ENCODE results near the gene NPBWR2.

NPBWR2 gene

DNA sequence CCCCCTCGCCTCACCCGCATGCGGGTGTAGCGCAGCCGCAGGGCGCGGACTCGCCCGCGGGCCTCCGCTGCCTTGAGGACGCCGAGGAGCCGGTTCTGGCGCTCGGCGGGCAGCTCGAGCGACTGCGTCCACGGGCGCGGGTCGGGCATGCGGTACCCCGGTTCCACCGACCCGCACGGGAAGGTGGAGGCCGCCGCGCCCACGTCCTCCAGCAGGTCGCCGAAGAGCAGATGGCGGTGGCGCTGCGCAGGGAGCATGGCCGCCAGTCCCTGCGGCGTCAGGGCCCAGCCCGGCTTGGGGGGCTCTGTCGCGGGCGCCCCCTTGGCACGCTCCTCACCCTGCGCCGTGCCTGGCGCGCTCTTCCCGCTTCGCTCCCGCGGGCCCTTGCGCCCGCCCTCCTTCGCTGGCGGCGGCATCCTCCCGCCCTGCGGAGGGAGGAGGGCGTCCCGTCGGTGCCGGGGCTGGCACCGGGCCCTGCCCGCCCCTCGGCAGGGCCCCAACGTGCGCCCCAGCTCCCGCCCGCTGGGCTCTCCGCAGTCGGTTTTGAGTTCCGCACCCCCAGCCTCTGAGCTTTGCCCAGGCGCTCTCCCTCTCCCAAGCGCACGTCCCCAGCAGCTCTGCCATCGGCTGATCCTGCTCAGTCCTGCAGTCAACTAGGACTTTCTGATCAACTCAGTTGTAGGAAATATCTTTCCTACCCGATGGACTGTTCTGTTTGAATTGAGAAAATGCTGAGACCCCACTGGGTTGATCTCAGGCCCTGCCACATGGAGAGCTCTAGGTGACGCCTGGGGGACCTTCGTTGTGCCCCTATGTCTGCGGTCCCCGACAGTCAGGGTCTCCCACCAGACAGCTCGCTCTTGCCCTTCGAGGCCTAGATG lies 23.3 kb downstream of the NPBWR2 start, which contains the start of gene LKAAEAR1:
TSS of gene LKAAEAR1 (minus strand) at position 595 of the 881 bp plus-strand sequence. CDS start at position 416, 179 bp downstream.
- peak; percentile 76 for DNase-seq (ENCODE audit: low spot score)

DNA sequence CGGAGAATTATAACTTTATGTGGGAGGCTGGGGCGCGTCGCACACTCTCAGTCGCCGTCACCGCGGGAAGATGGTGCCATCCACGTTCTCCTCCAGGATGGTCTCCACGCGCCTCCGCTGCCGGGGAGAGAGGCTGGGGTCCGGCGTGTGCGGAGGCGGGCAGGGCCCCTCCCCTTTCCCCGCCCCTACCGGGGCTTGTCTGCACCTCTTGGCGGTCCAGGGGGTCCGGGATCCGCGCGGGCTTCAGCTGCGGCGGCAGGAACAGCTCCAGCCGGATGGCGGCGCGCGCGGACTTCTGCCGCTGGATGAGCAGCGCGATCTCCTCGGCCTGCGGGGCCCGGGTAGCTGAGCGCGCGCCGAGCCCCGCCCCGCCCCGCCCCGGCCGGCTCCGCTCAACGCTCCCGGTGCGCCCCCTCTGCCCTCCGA lies 24.0 kb downstream of the NPBWR2 start:
- DNase-seq (ENCODE audit: low spot score): peak; percentile 95

DNA sequence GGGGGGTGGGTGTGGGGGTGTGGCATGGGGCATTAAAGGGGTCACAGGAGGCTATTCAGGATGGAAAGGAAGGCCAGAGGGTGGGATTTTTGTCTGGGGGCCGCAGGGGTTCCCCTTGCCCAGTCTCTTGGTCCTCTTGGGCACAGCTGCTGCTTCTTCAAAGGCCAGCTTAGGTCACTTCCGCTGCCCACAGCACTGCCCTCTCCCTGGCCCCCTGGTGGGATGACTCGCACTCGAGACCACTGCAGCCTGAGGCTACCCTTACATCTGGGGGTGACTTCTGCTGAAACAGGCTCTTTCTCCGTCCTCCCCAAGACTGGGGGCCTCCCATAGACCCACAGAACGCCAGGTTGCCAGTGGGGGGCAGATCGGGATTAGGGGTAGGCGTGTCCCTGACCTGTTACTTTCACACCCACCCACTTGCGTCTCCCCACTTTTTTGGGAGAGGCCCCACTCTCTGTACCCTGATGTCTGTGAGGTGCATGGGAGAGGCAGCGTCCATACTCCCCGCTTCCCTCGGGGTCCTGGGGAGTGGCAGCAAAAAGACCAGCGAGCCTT lies 24.5 kb downstream of the NPBWR2 start:
- no peak for DNase-seq (ENCODE audit: low spot score)

DNA sequence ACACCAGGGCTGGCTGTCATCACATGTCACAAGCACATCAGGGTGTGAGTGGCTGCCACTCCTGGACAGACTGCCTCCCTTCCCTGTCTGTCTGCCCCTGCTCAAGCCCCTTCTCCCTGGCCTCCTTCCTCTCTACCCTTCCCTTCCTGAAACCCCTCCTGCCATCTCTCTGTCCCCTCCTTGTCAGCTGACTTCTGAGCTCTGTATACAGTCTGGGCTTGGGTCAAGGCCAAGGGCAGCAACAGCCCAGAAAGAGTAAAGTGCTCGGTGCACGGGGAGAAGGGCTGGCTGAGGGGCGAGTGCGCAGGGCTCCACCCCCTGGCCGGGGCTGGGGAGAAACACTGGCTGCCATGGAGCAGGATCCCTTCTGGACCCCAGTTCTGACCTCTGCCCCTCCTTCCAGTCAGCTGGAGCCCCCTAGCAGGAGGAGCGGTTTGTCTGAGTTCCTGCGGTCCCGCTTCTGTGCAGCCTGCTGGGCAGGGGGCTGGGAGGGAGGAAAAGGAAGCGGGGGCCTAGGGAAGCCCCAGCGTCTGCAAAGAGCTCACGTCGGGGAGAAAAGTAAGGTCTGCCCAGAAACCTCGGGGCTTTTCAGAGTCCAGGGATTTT lies 25.1 kb downstream of the NPBWR2 start:
- DNase-seq (ENCODE audit: low spot score): no peak

DNA sequence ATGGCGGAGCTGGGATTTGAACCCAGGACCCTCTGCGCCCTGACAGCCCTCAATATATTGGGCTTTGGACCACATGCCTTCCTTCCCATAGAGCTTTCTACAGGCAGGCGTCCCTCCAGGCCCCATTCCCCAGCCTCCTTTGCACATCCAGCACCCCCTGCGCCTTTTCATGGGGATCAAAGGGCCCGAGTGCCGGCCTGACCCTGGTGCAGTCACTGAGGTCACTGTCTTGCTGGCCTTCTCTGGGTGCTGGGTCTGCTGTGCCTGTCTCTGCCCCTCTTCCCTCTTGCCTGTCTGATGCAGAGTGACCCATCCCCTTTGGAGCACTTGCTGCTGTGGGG lies 25.8 kb downstream of the NPBWR2 start:
- DNase-seq (ENCODE audit: low spot score): no peak

DNA sequence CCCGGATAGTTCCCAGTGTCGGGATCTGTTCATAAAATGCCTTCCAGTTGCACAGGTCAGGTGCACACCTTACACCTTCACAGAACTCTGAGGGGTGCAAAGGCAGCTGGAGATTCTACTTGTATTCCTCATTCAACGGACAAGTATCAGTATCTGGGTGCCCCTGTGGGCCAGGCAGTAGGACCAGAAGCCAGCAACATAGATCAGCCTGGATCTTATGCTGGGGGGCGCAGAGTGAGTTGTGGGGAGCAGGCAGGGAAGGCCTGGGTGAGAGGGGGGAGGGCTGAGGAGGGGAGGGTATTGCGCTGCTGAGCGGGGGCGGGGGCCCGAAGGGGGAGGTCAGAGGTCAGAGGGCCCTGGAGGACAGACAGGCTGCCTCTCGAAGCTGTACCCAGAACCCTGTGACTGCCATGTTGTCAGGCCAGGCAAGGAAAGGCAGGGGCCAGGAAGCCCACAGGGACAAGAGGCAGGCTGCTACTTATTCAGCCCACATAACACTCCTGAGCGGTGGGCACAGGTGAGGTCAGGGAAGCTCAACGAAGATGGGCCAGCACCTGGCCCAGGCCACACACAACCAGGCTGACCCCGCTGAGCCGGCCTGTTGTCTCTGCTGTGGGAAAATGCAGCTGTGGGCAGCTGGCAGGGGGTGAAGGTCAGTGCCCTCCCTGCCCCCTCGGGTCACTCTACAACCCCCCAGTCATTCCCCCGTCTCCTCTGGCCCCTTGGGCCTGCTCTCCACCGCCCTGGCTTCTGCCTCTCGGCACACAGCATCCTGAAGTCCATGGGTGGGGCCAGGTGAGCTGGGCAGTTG lies 26.3 kb downstream of the NPBWR2 start:
- DNase-seq (ENCODE audit: low spot score): no peak

DNA sequence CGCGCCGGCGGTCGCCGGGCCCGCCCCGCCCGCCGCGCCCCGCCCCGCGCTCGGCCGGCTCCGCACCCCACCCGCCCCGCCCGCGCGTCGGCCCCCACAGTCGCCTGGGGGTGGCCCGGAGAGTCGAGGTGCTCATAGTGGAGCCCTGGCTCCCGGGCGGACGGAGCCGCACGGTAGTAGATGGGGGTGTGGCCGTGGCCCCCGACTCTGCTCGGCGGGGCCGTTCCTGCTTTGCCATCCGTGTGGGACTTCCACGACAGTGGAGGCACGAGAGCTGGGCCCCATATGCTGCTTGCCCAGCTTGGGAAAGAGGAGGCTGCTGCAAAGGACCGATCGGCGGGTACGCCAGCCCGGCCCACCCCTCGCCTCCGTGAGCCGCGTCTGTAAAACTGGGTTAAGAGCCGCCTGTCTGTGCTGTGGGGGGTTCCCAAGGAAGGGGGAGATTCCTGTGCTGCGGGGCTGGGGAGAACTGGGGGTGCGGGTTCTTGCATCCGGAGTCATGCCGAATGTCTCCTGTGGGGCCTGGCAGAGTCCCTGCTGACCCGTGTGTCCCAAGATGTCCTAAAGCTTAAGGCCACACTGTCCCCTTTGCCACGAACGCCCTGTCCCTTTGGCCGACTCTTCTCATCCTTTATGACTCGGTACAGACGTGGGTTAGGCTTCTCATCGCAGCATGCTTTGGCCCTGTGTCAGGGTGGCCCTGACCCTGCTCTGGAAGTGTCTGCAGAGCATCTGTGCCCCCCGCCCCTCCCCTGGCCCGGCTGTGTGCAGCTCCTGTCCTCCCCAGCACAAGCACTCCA lies 27.2 kb downstream of the NPBWR2 start, which contains the start of gene OPRL1:
TSS of gene OPRL1 (plus strand) at position 70 of the 800 bp plus-strand sequence. CDS start 12,639 bp downstream, outside the sequence.
- no peak for DNase-seq (ENCODE audit: low spot score)

DNA sequence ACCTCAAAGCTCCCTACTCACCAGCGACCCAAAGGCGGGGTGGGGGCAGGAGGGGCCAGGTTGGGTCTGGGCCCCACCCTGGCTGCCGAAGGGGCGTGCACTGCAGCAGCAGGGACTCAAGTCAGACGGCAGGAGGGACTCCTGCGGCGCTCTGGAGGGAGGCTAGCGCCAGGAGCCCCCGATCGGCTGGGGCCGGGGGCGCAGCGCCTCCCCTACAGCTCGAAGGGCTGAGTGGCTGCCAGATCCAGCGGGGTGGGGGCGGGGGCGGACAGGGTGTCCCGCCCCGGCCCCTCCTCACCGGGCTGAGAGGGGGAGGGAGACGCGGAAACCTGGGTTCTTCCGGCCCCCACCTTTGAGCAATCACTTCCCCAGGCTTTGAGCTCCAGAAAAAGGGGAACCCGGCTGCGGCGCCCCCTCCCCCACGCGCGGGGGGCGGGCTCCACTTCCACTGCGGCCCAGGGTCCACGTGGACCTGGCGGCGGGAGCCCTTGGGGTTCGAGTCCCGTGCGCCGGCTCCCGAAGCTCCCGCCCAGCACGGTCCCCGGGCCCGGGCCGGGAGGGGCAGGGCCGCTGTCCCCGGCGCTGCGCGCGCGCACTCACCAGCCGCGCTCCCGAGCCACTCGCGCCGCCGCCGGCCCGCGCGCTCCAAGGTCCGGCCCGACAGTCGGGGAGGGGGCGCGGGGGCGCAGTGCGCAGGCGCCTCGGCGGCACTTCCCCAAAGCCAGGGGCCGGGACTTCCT lies 27.9 kb downstream of the NPBWR2 start, which contains the start of gene RGS19:
TSS of gene RGS19 (minus strand) at position 246 of the 740 bp plus-strand sequence. CDS start 2,632 bp downstream, outside the sequence.
- DNase-seq (ENCODE audit: low spot score): peak; percentile 91

DNA sequence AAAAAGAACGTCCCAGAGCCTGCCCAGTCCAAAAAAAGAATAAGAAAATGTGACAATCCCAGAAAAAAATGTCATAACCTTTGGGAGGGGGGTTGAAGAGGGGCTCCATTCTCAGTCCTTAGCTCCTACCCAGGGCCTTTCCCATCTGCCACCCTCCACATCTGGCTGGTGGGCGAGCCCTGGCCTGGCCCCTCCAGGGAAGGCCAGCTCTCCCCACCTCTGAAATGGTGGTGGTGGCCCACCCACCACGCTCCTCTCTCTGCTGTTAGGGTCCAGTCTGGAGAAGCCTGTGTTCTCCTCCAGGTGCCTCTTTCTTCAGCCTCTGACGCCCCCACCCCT lies 28.5 kb downstream of the NPBWR2 start:
- DNase-seq (ENCODE audit: low spot score): no peak

DNA sequence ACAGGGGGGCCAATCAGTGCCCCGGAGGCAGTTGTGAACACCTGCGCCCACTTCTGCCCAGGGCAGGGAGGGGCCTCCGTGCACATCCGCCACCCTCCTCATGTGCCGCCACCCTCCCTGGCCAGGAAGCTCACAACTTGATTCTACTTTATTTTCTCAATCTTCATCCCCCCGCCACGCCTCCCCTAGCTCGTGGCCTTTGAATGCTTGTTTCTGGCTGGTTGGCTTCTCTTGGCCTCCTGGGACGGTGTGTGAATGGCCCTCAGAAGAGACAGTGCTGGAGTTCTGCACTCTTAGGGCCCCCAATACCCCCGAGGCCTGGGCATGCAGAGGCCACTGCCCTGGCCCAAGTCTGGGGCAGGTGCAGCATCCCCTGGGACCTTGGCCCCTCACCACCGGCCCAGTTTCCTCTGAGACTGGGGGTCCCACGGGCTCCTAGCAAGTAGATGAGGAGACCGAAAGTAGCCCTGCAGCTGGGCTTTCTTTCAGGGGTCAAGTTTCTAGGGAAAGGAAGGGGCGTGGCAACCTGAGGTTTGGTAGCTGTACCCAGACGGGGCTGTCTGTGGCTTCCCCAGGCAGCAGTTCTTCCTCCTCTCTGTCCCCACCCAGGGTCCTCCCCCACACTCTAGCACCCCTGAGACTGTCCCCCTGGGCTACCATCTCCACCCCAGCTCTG lies 29.4 kb downstream of the NPBWR2 start:
- no peak for DNase-seq (ENCODE audit: low spot score)

DNA sequence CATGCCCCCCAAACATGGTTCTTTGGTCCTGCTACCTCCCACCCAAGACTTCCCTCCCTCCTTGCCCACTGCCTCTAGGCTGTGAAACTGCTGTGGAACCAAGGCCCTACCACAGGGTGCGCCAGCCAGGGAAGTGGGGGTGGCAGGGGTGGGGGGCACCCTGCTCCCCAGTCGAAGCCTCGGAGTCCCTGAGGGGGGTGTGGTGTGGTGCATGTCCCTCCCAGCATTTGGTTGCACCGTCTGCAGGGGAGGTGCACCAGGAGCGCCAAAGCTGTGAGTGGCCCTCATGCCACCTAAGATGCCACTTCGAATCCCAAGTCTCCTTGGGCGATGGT lies 29.9 kb downstream of the NPBWR2 start:
- DNase-seq (ENCODE audit: low spot score): no peak

DNA sequence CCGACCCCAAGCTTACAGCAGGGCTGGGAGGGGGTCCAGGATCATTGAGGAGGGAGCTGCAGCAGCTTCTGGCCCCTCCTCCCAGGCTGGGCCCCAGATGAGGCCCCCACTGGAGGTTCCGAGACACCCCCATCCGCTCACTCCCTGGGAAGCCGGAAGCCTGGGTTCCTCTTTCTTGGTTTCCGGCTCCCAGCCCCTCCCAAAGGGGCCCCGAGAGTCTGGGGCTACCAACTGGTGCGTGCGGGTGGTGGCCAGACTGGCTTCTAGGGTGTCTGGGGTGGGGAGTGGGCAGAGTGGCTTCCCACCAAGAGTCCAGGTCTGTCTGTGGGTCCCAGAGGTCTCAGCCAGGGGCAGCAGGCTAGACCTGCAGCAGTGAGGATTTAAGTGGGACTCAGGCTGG lies 30.3 kb downstream of the NPBWR2 start:
- DNase-seq (ENCODE audit: low spot score): no peak

DNA sequence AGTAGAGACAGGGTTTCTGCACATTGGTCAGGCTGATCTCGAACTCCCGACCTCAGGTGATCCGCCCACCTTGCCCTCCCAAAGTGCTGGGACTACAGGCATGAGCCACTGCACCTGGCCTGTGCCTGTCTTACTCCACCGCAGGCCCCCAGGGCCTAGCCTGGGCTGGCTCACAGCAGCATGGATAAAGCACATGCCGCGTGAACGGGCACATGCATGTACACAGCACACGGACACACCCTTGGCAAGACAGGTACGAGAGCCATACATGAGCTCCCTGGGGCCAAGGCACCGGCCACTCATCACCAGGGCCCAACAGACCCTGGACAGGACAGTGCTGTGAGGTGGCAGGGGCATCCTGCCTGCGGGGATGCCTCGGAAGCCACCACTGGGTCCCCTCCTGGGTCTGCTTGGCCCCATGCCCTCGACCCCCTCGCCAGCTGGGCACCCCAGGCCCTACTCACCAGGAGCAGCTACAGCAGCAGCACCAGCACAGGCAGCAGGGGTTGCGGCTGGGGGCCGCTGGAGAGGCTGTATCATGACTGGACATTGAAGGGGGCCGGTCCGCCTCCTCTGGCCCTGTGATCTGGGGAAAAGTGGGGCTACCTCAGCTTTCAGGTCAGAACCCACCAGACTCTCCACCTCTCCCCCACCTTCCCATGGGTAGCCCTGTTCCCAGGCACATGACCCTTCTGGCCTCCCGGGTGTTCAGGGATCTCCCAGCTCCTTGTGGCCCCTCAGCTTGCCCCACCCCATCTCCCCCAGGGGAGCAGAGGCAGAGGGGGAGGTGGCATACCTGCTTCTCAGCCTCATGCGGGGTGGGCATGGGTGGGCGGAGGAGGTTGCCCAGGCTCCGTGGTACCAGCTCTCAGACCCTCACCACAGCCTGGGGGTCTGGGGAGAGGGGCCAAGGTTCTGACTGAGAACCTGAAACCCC lies 31.0 kb downstream of the NPBWR2 start:
- DNase-seq (ENCODE audit: low spot score): no peak

DNA sequence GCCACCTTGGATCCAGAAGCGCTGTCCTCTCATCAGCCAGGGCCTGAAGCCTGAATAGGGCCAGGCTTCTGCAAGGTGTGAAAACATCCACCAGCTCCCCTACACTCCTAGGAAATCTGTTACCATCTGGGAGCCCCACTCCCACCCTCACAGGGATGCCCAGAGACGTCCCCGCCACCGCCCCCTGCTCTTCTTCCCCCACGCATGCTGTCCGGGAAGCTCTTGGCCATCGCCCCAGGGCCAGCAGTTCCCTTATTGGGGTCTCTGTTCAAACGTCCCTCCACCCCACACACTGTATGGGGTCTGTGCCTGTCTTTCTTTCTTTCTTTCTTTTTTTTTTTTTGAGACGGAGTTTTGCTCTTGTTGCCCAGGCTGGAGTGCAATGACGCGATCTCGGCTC lies 31.8 kb downstream of the NPBWR2 start:
- DNase-seq (ENCODE audit: low spot score): no peak

DNA sequence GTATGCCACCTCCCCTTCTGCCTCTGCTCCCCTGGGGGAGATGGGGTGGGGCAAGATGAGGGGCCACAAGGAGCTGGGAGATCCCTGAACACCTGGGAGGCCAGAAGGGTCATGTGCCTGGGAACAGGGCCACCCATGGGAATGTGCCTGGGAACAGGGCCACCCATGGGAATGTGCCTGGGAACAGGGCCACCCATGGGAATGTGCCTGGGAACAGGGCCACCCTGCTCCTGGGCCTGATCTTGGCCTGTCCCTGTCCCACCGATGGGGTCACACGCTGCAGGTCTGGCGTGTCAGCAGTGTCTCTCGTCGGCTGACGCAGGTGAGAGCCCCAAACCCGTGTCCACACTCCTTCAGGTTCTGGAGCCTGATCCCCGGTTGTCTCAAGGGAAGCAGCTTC lies 32.4 kb downstream of the NPBWR2 start:
- DNase-seq (ENCODE audit: low spot score): no peak

DNA sequence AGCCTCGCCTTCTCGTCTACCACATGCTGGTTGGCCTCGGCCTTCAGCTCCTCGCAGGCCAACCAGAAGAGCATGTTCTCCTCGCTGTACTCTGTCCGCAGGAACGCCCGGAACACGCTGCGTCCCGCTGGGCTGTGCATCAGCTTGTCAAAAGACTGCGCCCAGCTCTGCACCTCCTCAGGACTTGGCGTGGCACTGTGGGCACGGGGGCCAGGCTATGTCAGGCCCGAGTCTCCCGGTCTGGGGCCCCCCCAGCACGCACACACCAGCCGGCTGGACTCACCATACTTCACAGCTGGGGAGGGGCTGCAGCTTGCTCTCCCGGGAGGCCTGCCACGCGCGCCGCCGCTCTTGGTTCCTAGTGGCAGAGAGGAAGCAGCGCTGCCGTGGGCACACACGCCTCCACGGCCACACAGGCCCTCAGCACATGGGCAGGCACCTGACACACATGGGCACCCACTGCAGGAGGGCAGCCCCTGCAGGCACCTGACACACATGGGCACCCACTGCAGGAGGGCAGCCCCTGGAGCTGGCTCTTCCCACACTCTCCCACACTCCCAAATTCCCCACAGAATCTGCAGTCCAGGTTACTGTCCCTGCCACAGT lies 33.1 kb downstream of the NPBWR2 start:
- no peak for DNase-seq (ENCODE audit: low spot score)

DNA sequence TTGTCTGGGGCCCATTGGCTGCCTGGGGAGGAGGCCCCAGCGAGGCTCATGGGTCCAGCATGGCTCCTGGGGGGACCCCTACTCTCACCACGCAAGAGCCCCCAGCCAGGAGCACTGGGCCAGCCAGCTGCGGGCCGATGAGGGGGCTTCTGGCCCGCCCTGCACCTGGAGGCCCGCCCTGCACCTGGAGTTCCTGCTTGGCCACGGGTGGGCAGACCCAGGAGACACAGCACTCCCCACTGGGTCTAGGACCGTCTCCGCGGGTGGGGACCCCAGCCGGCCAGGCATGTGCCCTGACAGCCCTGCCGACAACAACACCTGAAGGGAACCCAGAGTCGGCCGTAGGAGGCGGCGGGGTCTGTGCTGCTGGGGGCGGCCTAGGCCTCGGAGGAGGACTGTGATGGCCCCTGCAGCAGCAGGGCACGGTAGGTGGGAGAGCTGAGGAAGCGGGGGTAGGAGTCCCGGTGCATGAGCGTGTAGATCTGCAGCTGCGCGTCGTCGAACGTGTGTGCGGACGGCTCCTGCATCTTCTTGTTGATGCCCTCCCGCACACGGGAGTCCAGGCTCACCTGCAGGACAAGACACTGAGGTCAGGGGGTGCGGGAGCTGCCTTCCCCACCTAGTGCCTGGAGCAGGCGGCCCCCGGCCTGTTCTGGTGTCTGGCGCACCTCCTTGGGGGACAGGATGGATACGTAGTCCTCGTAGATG lies 33.7 kb downstream of the NPBWR2 start:
- DNase-seq (ENCODE audit: low spot score): no peak

DNA sequence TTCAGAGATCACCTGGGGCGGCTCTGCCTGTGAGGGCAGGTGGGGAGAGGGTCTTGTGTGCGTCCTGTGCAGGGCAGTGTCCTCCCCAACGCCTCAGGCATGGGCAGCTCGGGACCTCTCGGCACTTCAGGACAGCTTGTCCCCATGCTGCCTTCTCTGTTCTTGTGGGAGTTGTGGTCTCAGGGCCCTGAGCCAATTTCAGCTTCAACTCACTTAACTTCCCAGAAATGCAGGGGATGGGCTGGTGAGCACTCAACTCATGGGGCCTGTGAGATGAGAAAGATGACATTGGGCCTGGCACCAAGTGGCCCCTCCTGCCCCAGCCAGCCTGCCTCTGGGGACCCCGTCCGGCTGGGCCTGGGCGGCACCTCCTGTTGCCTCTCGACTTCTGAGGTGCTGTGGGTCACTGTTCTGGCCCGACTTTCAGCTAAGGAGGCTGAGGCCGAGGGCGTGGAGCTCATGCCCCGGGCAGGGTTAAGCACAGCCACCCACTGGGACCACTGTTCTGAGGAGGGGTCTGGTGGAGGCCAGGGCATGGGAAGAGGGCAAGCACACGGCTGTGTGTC lies 34.8 kb downstream of the NPBWR2 start:
- DNase-seq (ENCODE audit: low spot score): no peak

Measured in D341Med (cell line).